IMR-90 (cell line): ENCODE data around the gene CES4A. TPM values are rescaled to one million over a fixed set of nuclear protein-coding genes. Genes with fewer than 3 reads are reported as not detected.

Experiments used
- ATAC-seq: fragments of 200-7000 bp; cut with Tn5 transposase; 2 replicates; pipeline ENCODE4 v1.9.1; 2020; ENCODE audit warnings: low read depth, mild to moderate bottlenecking, moderate library complexity
- BruUV-seq: library from RNA; stranded (reverse); fragments of 400-500 nt; replicated peaks from 2 replicates; lab custom pipeline; 2021; lab: Mats Ljungman, UMichigan
- CTCF ChIA-PET: fragments of 300-600 bp; formaldehyde crosslinking; extraction: SDS; loops from one replicate; lab custom pipeline; 2021; ENCODE audit warnings: antibody characterized with exemption; lab: Yijun Ruan, JAX
- POLR2A ChIA-PET: fragments of 300-600 bp; sonication (Branson Sonifier 250); formaldehyde crosslinking; loops from one replicate; lab custom pipeline; 2022; ENCODE audit warnings: antibody characterized with exemption; ENCODE audit not compliant: unreplicated experiment; lab: Charles Lee
- DNase-seq: peaks from one replicate; pipeline ENCODE4 v3.0.0; 2013
- H2AFZ ChIP-seq: replicated peaks from 2 replicates; pipeline ENCODE3; 2013; ENCODE audit warnings: low read length, mild to moderate bottlenecking; ENCODE audit not compliant: poor library complexity
- H2AK5ac ChIP-seq: 2 replicates; pipeline ENCODE4 v1.6.1; 2013; ENCODE audit warnings: low read depth, low read length, inconsistent platforms
- H2AK9ac ChIP-seq: replicated peaks from 2 replicates; pipeline ENCODE3; 2013; ENCODE audit warnings: mild to moderate bottlenecking, low read depth, low read length, moderate library complexity; ENCODE audit not compliant: poor library complexity
- H2BK120ac ChIP-seq: 2 replicates; pipeline ENCODE4 v1.6.1; 2013; ENCODE audit warnings: low read depth, low read length, inconsistent platforms
- H2BK15ac ChIP-seq: 3 replicates; pipeline ENCODE4 v1.6.1; 2013; ENCODE audit warnings: low read depth, low read length, inconsistent platforms
- H2BK20ac ChIP-seq: 2 replicates; pipeline ENCODE4 v1.6.1; 2013; ENCODE audit warnings: low read depth, mild to moderate bottlenecking, inconsistent platforms, low read length, moderate library complexity
- H2BK5ac ChIP-seq: 2 replicates; pipeline ENCODE4 v1.6.1; 2013; ENCODE audit warnings: mild to moderate bottlenecking, low read depth, low read length, inconsistent platforms; ENCODE audit not compliant: poor library complexity, severe bottlenecking
- H3K14ac ChIP-seq: replicated peaks from 2 replicates; pipeline ENCODE4 v1.6.1; 2013; ENCODE audit warnings: low read depth, low read length, inconsistent platforms
- H3K18ac ChIP-seq: 2 replicates; pipeline ENCODE4 v1.6.1; 2013; ENCODE audit warnings: low read depth, low read length, control low read depth
- H3K23ac ChIP-seq: 2 replicates; pipeline ENCODE4 v1.6.1; 2013; ENCODE audit warnings: low read depth, low read length, inconsistent platforms
- H3K27ac ChIP-seq: 2 replicates; pipeline ENCODE4 v1.5.1; 2013; ENCODE audit warnings: mild to moderate bottlenecking, control low read depth, low read length; ENCODE audit not compliant: insufficient read depth
- H3K27me3 ChIP-seq: 2 replicates; pipeline ENCODE4 v1.6.1; 2013; ENCODE audit warnings: low read length; ENCODE audit not compliant: control insufficient read depth, insufficient read depth
- H3K36me3 ChIP-seq: 2 replicates; pipeline ENCODE4 v1.6.1; 2013; ENCODE audit warnings: low read length, mixed read lengths; ENCODE audit not compliant: control insufficient read depth, insufficient read depth
- H3K4ac ChIP-seq: 2 replicates; pipeline ENCODE4 v1.6.1; 2013; ENCODE audit warnings: low read depth, low read length, inconsistent platforms
- H3K4me1 ChIP-seq: 2 replicates; pipeline ENCODE4 v1.6.1; 2013; ENCODE audit warnings: low read length, mixed read lengths; ENCODE audit not compliant: control insufficient read depth, insufficient read depth
- H3K4me2 ChIP-seq: 2 replicates; pipeline ENCODE4 v1.6.1; 2013; ENCODE audit warnings: low read depth, mild to moderate bottlenecking, control low read depth, low read length, moderate library complexity
- H3K4me3 ChIP-seq: 2 replicates; pipeline ENCODE4 v1.5.1; 2013; ENCODE audit warnings: low read depth, mild to moderate bottlenecking, control low read depth, low read length, moderate library complexity; ENCODE audit not compliant: insufficient read depth
- H3K56ac ChIP-seq: 2 replicates; pipeline ENCODE4 v1.6.1; 2013; ENCODE audit warnings: low read length, inconsistent platforms; ENCODE audit not compliant: insufficient read depth; ENCODE audit errors: extremely low read depth
- H3K79me1 ChIP-seq, 2 experiments: 2 replicates each; pipeline ENCODE4 v1.6.1; 2013; ENCODE audit warnings: low read length in 2 of 2, inconsistent platforms in 1 of 2, low read depth in 1 of 2
- H3K9ac ChIP-seq: 2 replicates; pipeline ENCODE4 v1.6.1; 2013; ENCODE audit warnings: low read depth, low read length, control low read depth
- H3K9me1 ChIP-seq: 2 replicates; pipeline ENCODE4 v1.6.1; 2013; ENCODE audit warnings: low read length, inconsistent platforms; ENCODE audit not compliant: insufficient read depth
- H3K9me3 ChIP-seq: 2 replicates; pipeline ENCODE4 v1.6.1; 2013; ENCODE audit warnings: low read length; ENCODE audit not compliant: control insufficient read depth, insufficient read depth
- H4K20me1 ChIP-seq: 2 replicates; pipeline ENCODE4 v1.6.1; 2013; ENCODE audit warnings: low read length, inconsistent platforms; ENCODE audit not compliant: insufficient read depth
- H4K5ac ChIP-seq: 2 replicates; pipeline ENCODE4 v1.6.1; 2013; ENCODE audit warnings: mild to moderate bottlenecking, low read depth, low read length, control low read depth
- H4K8ac ChIP-seq, 2 experiments: 2 replicates each; pipeline ENCODE4 v1.6.1; 2013; ENCODE audit warnings: low read depth in 2 of 2, low read length in 2 of 2, control low read depth in 1 of 2, inconsistent platforms in 1 of 2
- H4K91ac ChIP-seq: 2 replicates; pipeline ENCODE4 v1.6.1; 2013; ENCODE audit warnings: low read depth, low read length, inconsistent platforms; ENCODE audit not compliant: insufficient read depth
- CEBPB ChIP-seq: IDR thresholded peaks from 2 replicates; pipeline ENCODE4 v1.6.1; 2012; ENCODE audit warnings: low read depth, low read length, improper control_type of control experiment
- CHD1 ChIP-seq: IDR thresholded peaks from 2 replicates; pipeline ENCODE4 v1.6.1; 2012; ENCODE audit warnings: low read depth, low read length, improper control_type of control experiment
- FOS ChIP-seq: fragments of 150-350 bp; IDR thresholded peaks from 2 replicates; pipeline ENCODE4 v1.6.1; 2016; ENCODE audit warnings: low read depth, low read length
- MAFK ChIP-seq: IDR thresholded peaks from 2 replicates; pipeline ENCODE4 v1.6.1; 2012; ENCODE audit warnings: low read depth, low read length, improper control_type of control experiment
- MAZ ChIP-seq: IDR thresholded peaks from 2 replicates; pipeline ENCODE4 v1.6.1; 2012; ENCODE audit warnings: low read depth, mild to moderate bottlenecking, low read length, improper control_type of control experiment, moderate library complexity, borderline replicate concordance
- POLR2A ChIP-seq: IDR thresholded peaks from 2 replicates; pipeline ENCODE4 v1.6.1; 2012; ENCODE audit warnings: mild to moderate bottlenecking, low read depth, low read length
- RAD21 ChIP-seq: IDR thresholded peaks from 2 replicates; pipeline ENCODE4 v1.6.1; 2012; ENCODE audit warnings: low read length, improper control_type of control experiment
- RCOR1 ChIP-seq: IDR thresholded peaks from 2 replicates; pipeline ENCODE4 v1.6.1; 2012; ENCODE audit warnings: mild to moderate bottlenecking, low read length, improper control_type of control experiment; ENCODE audit not compliant: insufficient replicate concordance
- SMC3 ChIP-seq: fragments of 150-350 bp; IDR thresholded peaks from 2 replicates; pipeline ENCODE4 v1.6.1; 2016; ENCODE audit warnings: low read depth, mild to moderate bottlenecking, antibody characterized with exemption, low read length, moderate library complexity
- WGBS, 2 experiments: methylation state at CpG; one replicate each; pipeline versions ENCODE4 v1.1.5 to v1.1.7; 2013; ENCODE audit warnings: missing lambda C conversion rate in 2 of 2; ENCODE audit not compliant: insufficient read length in 1 of 2; ENCODE audit errors: extremely low coverage in 2 of 2; 5-methylcytosine and 5-hydroxymethylcytosine counted together
- dilution Hi-C: fragments of 300-500 bp; cut with HindIII; formaldehyde crosslinking; loops from one replicate; pipeline ENCODE4 v1.14.3; 2018; ENCODE audit warnings: low sequenced_read_pairs; ENCODE audit not compliant: unreplicated experiment
- in situ Hi-C: fragments of 300-500 bp; cut with MboI; formaldehyde crosslinking; loops from 3 replicates; pipeline ENCODE4 v1.14.3; 2019; ENCODE audit warnings: low sequenced_read_pairs, inconsistent platforms, mixed read lengths
- intact Hi-C: fragments of 100-400 bp; cut with micrococcal nuclease; formaldehyde crosslinking; loops from 2 replicates; pipeline ENCODE4 v1.10.0; 2022
- polyA plus RNA-seq, 3 experiments: library from polyadenylated mRNA; depleted of rRNA; stranded (reverse); fragments of >200 nt; gene quantifications; 2 replicates each; pipeline ENCODE4 v1.2.3, GENCODE V29; 2012; ENCODE audit warnings: low replicate concordance in 1 of 3
- total RNA-seq: library from RNA; depleted of rRNA; stranded (reverse); fragments of >200 nt; gene quantifications from 2 replicates; pipeline ENCODE4 v1.2.3, GENCODE V29; 2012
- TF ChIP-seq, protein P1 (sequence below): fragments of 150-350 bp; IDR thresholded peaks from 2 replicates; pipeline ENCODE4 v1.6.1; 2016; ENCODE audit warnings: low read depth, mild to moderate bottlenecking, low read length, moderate library complexity, borderline replicate concordance
- TF ChIP-seq, protein P2 (sequence below): fragments of 150-350 bp; IDR thresholded peaks from 2 replicates; pipeline ENCODE4 v1.6.1; 2017; ENCODE audit warnings: mild to moderate bottlenecking, antibody characterized with exemption, low read length, low read depth

The CES4A gene
- total and polyA plus RNA-seq, 2 of the 4 experiments (the other 2 are of a cell fraction): 0.72 to 4.7 TPM

DNA sequence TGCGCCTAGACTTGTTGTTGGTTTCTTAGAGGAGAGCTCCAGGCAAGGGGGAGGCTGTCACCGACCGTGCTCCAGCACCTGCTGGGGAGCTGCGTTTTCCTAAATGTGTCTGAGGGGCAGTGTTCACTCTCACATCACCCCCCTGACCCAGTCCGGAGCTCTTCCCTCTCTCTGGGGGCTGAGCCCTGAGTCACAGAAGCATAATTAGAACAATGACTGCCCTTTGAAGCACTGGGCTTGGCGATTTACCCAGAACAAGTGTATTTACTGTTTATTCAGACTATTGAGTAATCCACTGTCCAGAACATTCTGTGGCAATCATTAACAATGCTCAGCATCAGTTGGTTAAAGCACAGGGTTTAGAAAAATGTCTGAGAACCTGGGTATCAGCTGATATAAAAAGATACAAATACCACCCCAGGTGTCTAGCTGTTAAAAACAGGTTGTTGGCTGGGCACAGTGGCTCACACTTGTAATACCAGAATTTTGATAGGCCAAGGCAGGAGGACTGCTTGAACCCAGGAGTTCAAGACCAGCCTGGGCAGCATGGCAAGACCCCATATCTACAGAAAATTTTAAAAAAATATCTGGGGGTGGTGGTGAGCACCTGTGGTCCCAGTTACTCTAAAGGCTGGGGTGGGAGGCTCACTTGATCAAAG, 8.1 kb downstream of the CES4A start:
- 0% methylated on average over 1 of the region's 6 CpGs; no CpG with 5 or more reads in 1 of the 2 experiments for WGBS, 2 experiments
- BruUV-seq: no TSS peak

More for the DNA sequence above, 8.1 kb downstream of the CES4A start:
- TF ChIP-seq, protein P1, sequence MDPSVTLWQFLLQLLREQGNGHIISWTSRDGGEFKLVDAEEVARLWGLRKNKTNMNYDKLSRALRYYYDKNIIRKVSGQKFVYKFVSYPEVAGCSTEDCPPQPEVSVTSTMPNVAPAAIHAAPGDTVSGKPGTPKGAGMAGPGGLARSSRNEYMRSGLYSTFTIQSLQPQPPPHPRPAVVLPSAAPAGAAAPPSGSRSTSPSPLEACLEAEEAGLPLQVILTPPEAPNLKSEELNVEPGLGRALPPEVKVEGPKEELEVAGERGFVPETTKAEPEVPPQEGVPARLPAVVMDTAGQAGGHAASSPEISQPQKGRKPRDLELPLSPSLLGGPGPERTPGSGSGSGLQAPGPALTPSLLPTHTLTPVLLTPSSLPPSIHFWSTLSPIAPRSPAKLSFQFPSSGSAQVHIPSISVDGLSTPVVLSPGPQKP: no peak
- TF ChIP-seq CHD1: no peak
- TF ChIP-seq SMC3: no peak
- peak; percentile 71; the same call in 1 of the 2 replicates for TF ChIP-seq MAZ
- peak; percentile 82 for TF ChIP-seq RCOR1
- TF ChIP-seq, protein P2, sequence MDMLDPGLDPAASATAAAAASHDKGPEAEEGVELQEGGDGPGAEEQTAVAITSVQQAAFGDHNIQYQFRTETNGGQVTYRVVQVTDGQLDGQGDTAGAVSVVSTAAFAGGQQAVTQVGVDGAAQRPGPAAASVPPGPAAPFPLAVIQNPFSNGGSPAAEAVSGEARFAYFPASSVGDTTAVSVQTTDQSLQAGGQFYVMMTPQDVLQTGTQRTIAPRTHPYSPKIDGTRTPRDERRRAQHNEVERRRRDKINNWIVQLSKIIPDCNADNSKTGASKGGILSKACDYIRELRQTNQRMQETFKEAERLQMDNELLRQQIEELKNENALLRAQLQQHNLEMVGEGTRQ: no peak
- TF ChIP-seq MAFK: no peak
- TF ChIP-seq CEBPB: peak; percentile 92
- no peak for TF ChIP-seq POLR2A
- TF ChIP-seq FOS: peak; percentile 32; the same call in 1 of the 2 replicates
- TF ChIP-seq RAD21: no peak
- Histone ChIP-seq H2BK20ac (no peak overlapping the region), H2AK9ac (no peak overlapping the region), H3K4me2 (peak overlapping the region; percentile 3; the same call in 1 of the 2 replicates), H3K9ac (no peak overlapping the region), H4K20me1 (no peaks in the 10 kb centered on the region), H2BK15ac (no peak overlapping the region), H2BK120ac (no peak overlapping the region), H3K9me3 (no peaks in the 10 kb centered on the region), H3K4ac (no peak overlapping the region), H3K27me3 (peaks cover 15% of the 10 kb centered on the region), H4K5ac (no peak overlapping the region), H3K23ac (no peak overlapping the region), H3K79me1 (no peaks in the 10 kb centered on the region), H2AFZ (peak overlapping the region; percentile 26), H3K4me1 (peaks cover 6% of the 10 kb centered on the region; the same call in 1 of the 2 replicates), H4K8ac (no peak overlapping the region), H3K4me3 (no peak overlapping the region), H3K56ac (no peak overlapping the region), H3K36me3 (no peaks in the 10 kb centered on the region), H3K18ac (no peak overlapping the region), H3K27ac (no peak overlapping the region), H2BK5ac (no peak overlapping the region), H3K9me1 (peaks cover 3% of the 10 kb centered on the region), H3K14ac (no peak overlapping the region), H2AK5ac (no peak overlapping the region), H4K91ac (no peak overlapping the region)
- intact Hi-C loops (no loop called here), dilution Hi-C loops (no loop called here), in situ Hi-C loops (no loop called here)
- DNase-seq: peak; percentile 80
- peak; percentile 66 for ATAC-seq
- CTCF ChIA-PET: no interaction called here
- POLR2A ChIA-PET: no interaction called here
